PC-3 (cell line): ENCODE data around the gene GPATCH2L.

Experiments
- EZH2phosphoT487 ChIP-seq: fragments of 300-600 bp; sonication (generic); IDR thresholded peaks from 2 replicates; pipeline ENCODE4 v1.6.1; 2018; ENCODE audit warnings: mild to moderate bottlenecking, antibody characterized with exemption, low read length, borderline replicate concordance
- TF ChIP-seq, protein P1 (sequence below): fragments of 300-600 bp; sonication (generic); conservative IDR thresholded peaks from 2 replicates; pipeline ENCODE4 v1.5.1; 2017; ENCODE audit warnings: antibody characterized with exemption, low read depth, mild to moderate bottlenecking, low read length

DNA sequence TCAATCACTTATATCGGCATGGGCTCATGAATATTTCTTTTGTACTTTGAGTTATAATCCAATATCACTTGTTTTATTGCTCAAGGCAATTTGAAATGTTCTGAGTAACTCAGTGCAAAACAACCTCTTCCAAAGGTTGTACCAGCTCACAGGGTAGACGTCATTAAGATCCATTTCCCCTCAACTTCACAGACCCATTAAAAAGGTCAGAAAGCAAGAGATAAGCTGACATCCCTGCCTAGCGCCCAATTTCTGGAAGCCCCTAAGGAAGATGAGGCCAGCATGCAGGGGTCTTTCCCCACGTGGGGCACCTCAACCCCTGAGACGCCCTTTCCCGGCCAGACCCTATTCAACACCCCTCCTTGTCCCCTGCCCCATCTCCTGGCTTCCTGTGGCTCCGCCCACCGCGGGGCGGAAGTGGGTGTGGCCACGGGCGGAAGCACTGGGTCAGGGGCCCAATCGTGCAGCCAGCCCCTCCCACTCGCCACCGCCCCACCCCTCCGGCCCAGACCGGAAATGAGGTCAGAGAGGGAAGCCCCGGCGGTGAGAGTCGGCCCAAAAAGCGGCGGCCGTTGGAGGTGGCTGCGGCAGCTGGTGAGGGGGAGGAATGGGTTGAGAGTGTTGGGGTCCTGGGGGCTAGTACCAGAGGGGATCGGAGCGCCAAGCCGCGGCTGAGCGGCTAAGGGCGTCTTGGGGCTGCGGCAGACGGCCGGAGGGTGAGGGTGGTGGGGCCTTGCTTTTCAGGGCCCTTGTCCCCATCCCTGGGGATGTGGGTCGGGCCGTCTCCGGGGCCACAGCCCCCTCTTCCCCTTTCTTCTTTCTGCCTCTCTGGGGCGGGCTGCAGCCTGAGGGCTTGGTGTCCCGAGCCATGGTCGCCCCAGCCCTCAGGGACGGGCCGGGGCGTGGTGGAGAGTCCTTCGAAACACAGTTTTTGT lies at the start of gene GPATCH2L:
- TF ChIP-seq, protein P1, sequence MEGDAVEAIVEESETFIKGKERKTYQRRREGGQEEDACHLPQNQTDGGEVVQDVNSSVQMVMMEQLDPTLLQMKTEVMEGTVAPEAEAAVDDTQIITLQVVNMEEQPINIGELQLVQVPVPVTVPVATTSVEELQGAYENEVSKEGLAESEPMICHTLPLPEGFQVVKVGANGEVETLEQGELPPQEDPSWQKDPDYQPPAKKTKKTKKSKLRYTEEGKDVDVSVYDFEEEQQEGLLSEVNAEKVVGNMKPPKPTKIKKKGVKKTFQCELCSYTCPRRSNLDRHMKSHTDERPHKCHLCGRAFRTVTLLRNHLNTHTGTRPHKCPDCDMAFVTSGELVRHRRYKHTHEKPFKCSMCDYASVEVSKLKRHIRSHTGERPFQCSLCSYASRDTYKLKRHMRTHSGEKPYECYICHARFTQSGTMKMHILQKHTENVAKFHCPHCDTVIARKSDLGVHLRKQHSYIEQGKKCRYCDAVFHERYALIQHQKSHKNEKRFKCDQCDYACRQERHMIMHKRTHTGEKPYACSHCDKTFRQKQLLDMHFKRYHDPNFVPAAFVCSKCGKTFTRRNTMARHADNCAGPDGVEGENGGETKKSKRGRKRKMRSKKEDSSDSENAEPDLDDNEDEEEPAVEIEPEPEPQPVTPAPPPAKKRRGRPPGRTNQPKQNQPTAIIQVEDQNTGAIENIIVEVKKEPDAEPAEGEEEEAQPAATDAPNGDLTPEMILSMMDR = no peak
- no peak for TF ChIP-seq EZH2phosphoT487
